Psoas muscle (tissue), 8 donors: ENCODE results near the gene SMYD3. TPM values are rescaled to one million over a fixed set of nuclear protein-coding genes. Genes with fewer than 3 reads are reported as not detected.

ENCODE experiments used
- ATAC-seq, 4 donors: fragments of 200-7000 bp; cut with Tn5 transposase; one replicate each; pipeline ENCODE4 v1.9.1; 2020; ENCODE audit warnings: moderate library complexity in 3 of 4, mild to moderate bottlenecking in 2 of 4
- DNase-seq, 2 donors: peaks; one replicate each; pipeline ENCODE4 v3.0.0-alpha.2; 2020
- H3K27ac ChIP-seq: fragments of 200-600 bp; one replicate; pipeline ENCODE4 v1.8.0; 2022
- H3K27me3 ChIP-seq, 3 donors: fragments of 200-600 bp in 1 of 3; one replicate each; pipeline versions ENCODE4 v1.6.1 to v1.8.0; 2013 to 2022; ENCODE audit warnings: low read length in 2 of 3, mild to moderate bottlenecking in 2 of 3, moderate library complexity in 1 of 3; ENCODE audit not compliant: insufficient read depth in 3 of 3
- H3K36me3 ChIP-seq, 2 donors: fragments of 200-600 bp in 1 of 2; one replicate each; pipeline versions ENCODE4 v1.6.1 to v1.8.0; 2013 to 2022; ENCODE audit warnings: low read depth in 1 of 2, mild to moderate bottlenecking in 1 of 2, moderate library complexity in 1 of 2; ENCODE audit not compliant: insufficient read depth in 1 of 2
- H3K4me1 ChIP-seq: fragments of 200-600 bp; one replicate; pipeline ENCODE4 v1.8.0; 2022
- H3K4me3 ChIP-seq: fragments of 200-600 bp; one replicate; pipeline ENCODE4 v1.8.0; 2022; ENCODE audit warnings: mild to moderate bottlenecking
- H3K9me3 ChIP-seq: fragments of 200-600 bp; one replicate; pipeline ENCODE4 v1.8.0; 2022
- WGBS, 3 donors: extraction: QIAGEN DNeasy Blood & Tissue Kit; methylation state at CpG; one replicate each; pipeline versions ENCODE4 v1.1.6 to v1.1.7; 2013; 5-methylcytosine and 5-hydroxymethylcytosine counted together
- intact Hi-C, 2 donors: fragments of 100-400 bp; cut with DNase I; formaldehyde crosslinking; loops; one replicate each; pipeline versions ENCODE4 v1.11.0 to v1.14.2; 2022
- polyA plus RNA-seq, 3 donors: library from polyadenylated mRNA; stranded (reverse); fragments of 200-250 nt; gene quantifications; one replicate each; pipeline ENCODE4 v1.2.3, GENCODE V29; 2013
- total RNA-seq, 4 donors: library from RNA; stranded (reverse); fragmentation: NEBNext Ultra II Directional in 2 of 4; extraction: Animal tissue kit (Norgen Biotek cat#: 25700) in 2 of 4; gene quantifications; one replicate each; pipeline versions ENCODE4 v1.2.1 to v1.2.4, GENCODE V29; 2021 to 2023
- TF ChIP-seq, protein P1 (sequence below): fragments of 200-600 bp; IDR thresholded peaks from one replicate; pipeline ENCODE4 v1.8.0; 2022; ENCODE audit warnings: antibody characterized with exemption
- donor health status: healthy with polysubstance abuse.
- donor health status: DM: no; HTN: no; CAD: no; lungs with moderate emphysema.
- donor health status: Bipolar disorder and iron deficiency.
- donor health status: healthy.
- donor health status: DM: yes; HTN: yes; CAD: no.
- donor health status: DM: no; HTN: no; CAD: no.
- donor health status: DM: no; HTN: no; CAD: no.
- donor health status: DM: yes; HTN: yes; CAD: no.

Gene SMYD3
- total and polyA plus RNA-seq, 7 donors, result 2.9 to 6.4 (median 4.9) TPM

GRCh38 chr1:246470585-246470984, 36.5 kb downstream of the SMYD3 start:
- Histone ChIP-seq H3K27me3 (no peaks in the 10 kb centered on the region), H3K4me1 (no peaks in the 10 kb centered on the region), H3K27ac (no peak overlapping the region), H3K9me3 (no peaks in the 10 kb centered on the region), H3K4me3 (no peak overlapping the region), H3K36me3 (no peaks in the 10 kb centered on the region)
- TF ChIP-seq, protein P1, sequence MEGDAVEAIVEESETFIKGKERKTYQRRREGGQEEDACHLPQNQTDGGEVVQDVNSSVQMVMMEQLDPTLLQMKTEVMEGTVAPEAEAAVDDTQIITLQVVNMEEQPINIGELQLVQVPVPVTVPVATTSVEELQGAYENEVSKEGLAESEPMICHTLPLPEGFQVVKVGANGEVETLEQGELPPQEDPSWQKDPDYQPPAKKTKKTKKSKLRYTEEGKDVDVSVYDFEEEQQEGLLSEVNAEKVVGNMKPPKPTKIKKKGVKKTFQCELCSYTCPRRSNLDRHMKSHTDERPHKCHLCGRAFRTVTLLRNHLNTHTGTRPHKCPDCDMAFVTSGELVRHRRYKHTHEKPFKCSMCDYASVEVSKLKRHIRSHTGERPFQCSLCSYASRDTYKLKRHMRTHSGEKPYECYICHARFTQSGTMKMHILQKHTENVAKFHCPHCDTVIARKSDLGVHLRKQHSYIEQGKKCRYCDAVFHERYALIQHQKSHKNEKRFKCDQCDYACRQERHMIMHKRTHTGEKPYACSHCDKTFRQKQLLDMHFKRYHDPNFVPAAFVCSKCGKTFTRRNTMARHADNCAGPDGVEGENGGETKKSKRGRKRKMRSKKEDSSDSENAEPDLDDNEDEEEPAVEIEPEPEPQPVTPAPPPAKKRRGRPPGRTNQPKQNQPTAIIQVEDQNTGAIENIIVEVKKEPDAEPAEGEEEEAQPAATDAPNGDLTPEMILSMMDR, result no peak
- ATAC-seq (no peak), DNase-seq (no peak)
- intact Hi-C loops, result no loop called here
- 96 to 98% (median 98%) methylated on average over 1 of the region's 1 CpG for WGBS, 3 donors

DNA sequence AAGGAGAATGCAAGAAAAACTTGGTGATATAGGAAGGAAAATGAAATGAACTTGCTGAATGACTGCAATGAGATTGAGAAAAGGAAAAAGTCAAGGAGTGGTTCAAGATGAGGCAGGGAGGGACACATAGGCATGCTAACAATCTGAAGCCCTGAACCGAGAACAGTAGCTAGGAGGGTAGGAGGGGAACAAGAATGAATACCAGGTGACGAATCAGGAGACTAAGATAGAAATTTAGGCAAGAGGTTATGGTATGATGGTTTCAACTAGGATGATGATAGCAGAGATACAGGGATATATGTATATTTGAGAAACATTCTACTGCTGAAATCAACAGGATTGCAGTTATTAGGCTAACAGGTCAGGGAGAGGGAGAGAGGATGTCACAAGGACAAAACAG, 44.1 kb downstream of the SMYD3 start:
- Histone ChIP-seq H3K27me3 (no peaks in the 10 kb centered on the region), H3K27ac (no peak overlapping the region), H3K9me3 (no peaks in the 10 kb centered on the region), H3K4me1 (no peaks in the 10 kb centered on the region), H3K4me3 (no peak overlapping the region), H3K36me3 (no peaks in the 10 kb centered on the region)
- intact Hi-C loops, result no loop called here
- no peak for ATAC-seq
- TF ChIP-seq, protein P1, result no peak
- DNase-seq, result no peak
- 90 to 95% (median 92%) methylated on average over 2 of the region's 2 CpGs for WGBS, 3 donors

- ATAC-seq (no peak), DNase-seq (no peak)
- intact Hi-C loops, result no loop called here
- H3K27me3 ChIP-seq, result no peaks in the 10 kb centered on the region
- H3K27ac ChIP-seq, result no peak overlapping the region
- TF ChIP-seq, protein P1, result no peak
- no peaks in the 10 kb centered on the region for H3K4me1 ChIP-seq
- no peaks in the 10 kb centered on the region for H3K36me3 ChIP-seq
- 89 to 100% (median 95%) methylated on average over 1 of the region's 1 CpG for WGBS, 3 donors
- no peaks in the 10 kb centered on the region for H3K9me3 ChIP-seq
- no peak overlapping the region for H3K4me3 ChIP-seq
Measured at GRCh38 chr1:246460406-246460805, 46.7 kb downstream of the SMYD3 start.

GRCh38 chr1:246459221-246459620, 47.9 kb downstream of the SMYD3 start:
- H3K9me3 ChIP-seq, result no peaks in the 10 kb centered on the region
- WGBS, 3 donors, result 85 to 93% (median 91%) methylated on average over 14 of the region's 14 CpGs
- no peak for ATAC-seq

More at GRCh38 chr1:246459221-246459620, 47.9 kb downstream of the SMYD3 start:
- no peak overlapping the region for H3K4me3 ChIP-seq
- TF ChIP-seq, protein P1, result no peak
- H3K36me3 ChIP-seq, result no peaks in the 10 kb centered on the region
- H3K4me1 ChIP-seq, result no peaks in the 10 kb centered on the region
- intact Hi-C loops, result loop anchor here in 1 of 2 donors (10.0 kb wide), 1 partner anchor 1304 kb away; the partner anchor contains the start of gene KIF26B
- H3K27me3 ChIP-seq, result no peaks in the 10 kb centered on the region
- no peak for DNase-seq
- no peak overlapping the region for H3K27ac ChIP-seq
